ENCODE measurements around the gene ACAP1.

Gene ACAP1

GRCh38 chr17:7312432-7313087 is 23.8 kb upstream of the ACAP1 start:
- DNase-seq (ENCODE audit: low read depth), result no peak

DNA sequence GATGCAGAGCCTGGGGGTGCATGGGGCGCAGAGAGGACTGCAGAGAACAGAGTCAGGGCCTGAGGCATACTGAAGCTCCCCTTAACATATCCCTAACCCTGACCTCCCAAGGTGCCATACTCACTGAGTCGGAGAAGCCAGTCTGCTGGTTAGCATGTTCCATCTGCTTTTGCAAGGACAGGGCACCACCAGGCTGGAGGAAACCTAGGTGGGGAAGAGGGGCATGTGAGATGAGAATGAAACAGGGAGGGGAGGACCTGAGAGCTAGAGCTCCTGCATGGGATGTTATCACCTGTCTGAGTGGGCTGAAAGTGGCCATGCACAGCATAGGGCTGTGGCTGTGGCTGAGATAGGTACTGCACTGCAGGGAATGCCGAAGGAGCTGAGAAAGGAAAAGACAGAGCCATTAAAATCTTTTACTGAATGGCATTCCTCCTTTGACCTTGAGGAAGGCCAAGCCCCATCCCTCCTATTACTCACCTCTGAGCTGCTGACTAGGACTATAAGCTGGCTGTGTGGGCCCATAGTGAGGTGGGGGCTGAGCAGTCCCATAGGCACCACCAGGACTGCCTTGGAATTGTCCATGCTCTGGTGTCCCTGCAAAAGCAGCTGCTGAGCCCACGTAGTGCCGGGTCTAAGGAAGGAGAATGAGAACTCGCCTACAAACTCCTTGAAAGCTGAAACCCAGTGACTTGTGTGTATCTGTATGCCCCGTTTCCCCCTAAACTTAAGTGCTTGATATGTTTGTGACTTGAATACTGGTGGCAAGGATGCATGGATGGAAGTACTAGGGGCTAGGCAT is 23.0 kb upstream of the ACAP1 start:
- no peak for DNase-seq (ENCODE audit: low read depth)

GRCh38 chr17:7313890-7314718 is 22.2 kb upstream of the ACAP1 start:
- no peak for DNase-seq (ENCODE audit: low read depth)

GRCh38 chr17:7314719-7315569 is 21.4 kb upstream of the ACAP1 start, which contains the start of gene GPS2:
Gene GPS2, minus strand, starts transcription at chr17:7315360. Its CDS starts 308 bp downstream, at chr17:7315052.
- DNase-seq (ENCODE audit: low read depth), result peak; percentile 61

GRCh38 chr17:7315570-7316235 is 20.6 kb upstream of the ACAP1 start:
- no peak for DNase-seq (ENCODE audit: low read depth)

GRCh38 chr17:7317161-7317803 is 19.0 kb upstream of the ACAP1 start:
- no peak for DNase-seq (ENCODE audit: low read depth)

DNA sequence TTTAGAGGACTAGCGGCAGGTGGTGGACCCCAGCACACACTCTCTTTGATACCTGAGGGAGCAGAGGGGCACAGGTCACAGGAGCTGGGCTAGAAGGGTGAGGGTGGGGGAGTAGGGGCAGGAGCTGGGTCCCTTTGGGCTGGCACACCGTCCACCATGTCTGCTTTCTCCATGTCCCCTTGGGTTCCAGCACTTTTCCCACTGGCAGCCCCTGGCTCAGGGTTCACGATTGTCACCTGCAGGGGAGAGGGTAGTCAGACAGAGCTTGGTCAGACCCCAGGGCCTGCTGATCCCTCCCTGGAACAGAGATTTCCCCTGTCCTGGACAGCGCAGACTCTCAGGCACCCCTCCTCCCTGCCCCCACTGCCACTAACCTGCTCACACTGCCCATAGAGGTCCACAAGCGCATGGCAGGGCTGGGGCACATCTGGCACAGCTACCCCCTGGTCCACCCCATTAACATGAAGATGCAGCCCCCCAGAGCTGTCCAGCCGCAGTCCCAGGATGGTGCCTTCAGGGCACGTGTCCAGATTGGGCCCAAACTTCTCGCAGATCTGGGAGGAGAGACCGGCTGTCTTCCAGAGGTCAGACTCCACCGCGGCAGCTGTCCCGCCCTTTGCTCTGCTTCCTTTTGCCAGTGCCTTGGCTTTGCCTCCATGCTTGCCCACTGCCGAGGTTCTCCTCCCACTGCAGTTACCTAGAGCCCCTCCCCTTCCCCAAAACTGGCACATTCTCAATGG is 18.0 kb upstream of the ACAP1 start:
- DNase-seq (ENCODE audit: low read depth), result no peak

DNA sequence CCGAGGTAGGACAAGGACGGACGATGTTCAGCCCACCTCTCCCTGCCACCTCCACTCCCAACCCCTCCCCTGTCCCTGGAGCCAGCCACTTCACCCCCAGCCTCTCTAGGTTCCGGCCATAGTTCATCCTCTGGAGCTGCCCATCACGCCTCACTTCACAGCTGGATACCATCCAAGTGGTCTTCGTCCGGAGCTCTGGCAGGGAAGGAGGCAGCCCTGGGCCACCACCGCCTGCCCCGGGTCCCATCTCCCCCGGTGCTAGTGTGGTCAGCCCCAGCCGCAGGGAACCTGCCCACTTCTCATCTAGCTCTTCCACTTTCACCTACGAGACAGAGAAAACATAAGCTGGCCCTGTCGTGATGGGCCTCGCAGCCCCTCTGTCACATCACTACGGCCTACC is 14.9 kb upstream of the ACAP1 start:
- DNase-seq (ENCODE audit: low read depth), result no peak

- no peak for DNase-seq (ENCODE audit: low read depth)
Measured at GRCh38 chr17:7322520-7323194, 13.7 kb upstream of the ACAP1 start.

- peak; percentile 6 for DNase-seq (ENCODE audit: low read depth)
Measured at GRCh38 chr17:7323731-7324437, 12.4 kb upstream of the ACAP1 start.

DNA sequence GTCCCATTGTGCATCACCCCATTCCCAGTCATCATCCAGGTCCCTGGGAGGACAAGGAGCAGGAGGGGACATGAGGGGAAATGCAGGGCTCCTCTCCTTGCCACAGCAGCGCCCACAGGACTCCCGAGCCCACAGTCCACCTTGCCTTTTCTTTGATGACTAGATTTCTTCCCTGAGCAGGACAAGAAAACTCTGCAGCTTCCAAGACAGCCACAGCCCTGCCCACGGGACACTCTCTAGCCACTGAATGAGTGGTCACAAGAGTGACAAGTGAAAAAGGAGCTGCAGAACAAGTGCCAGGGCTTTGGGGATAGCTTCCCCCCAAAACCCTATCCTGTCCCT is 11.9 kb upstream of the ACAP1 start:
- DNase-seq (ENCODE audit: low read depth), result no peak

DNA sequence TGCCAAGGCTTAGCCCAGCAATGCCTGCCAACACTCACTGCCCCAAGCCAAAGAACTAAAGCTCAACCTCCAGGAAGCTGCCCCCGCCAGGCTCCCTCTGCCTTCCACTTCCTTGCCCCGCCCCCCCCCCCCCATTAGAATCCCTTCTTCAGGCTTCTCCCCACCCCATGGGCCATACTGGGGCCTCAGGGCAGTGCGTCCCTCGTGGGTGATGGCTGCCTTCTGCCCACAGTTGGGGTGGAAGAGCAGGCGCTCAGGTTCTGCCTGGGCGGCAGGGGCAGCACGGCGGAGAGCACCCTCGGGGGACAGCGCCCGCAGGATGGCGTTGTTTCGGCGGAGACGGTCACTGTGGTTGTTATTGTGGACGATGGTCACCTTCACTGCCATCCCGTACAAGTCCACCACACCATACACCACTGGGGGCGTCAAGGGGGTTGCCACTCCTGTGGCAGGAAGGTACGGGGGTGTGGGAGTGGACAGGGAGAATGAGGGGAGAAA is 11.2 kb upstream of the ACAP1 start:
- DNase-seq (ENCODE audit: low read depth), result no peak

GRCh38 chr17:7326186-7326585 is 10.1 kb upstream of the ACAP1 start:
- no peak for DNase-seq (ENCODE audit: low read depth)

DNA sequence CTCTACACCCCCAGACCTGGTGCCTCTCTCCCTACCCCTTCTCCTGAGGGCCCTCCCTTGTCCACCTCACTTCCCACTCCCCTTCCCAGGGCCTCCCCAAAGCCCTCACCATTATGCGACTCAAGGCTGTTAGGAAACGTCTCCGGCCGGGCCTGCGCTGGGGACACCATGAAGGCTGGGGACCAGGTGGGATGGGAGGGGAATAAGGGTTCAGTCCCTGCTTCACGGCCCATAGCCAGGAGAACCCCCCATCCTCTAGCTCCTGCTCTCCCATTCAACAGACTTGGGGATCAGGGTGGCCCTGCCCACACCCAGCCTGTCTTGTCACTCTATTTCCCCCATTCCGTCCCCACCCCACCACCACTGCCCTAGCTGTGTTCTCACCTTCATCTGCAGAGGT is 9.3 kb upstream of the ACAP1 start:
- no peak for DNase-seq (ENCODE audit: low read depth)

- DNase-seq (ENCODE audit: low read depth), result no peak
Measured at GRCh38 chr17:7327501-7327900, 8.8 kb upstream of the ACAP1 start.

DNA sequence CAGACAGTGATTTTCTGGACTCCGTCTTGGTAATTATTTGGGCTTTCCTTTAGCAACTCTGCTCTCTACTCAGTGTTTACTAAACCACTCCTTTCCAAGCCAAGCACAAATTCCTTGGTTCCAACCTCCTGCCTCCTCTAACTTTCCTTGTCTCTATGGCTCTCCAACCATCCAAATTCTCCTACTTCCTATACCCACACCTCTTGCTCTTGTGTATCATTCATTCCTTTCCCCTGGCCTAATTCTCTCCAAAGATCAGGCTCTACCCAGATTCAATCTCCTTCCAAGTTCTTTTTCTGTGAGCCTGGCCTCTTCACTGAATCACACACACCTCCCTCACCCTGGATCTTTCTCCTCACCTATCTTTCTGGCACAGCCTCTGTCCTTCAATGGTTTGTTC is 8.3 kb upstream of the ACAP1 start:
- DNase-seq (ENCODE audit: low read depth), result no peak

DNA sequence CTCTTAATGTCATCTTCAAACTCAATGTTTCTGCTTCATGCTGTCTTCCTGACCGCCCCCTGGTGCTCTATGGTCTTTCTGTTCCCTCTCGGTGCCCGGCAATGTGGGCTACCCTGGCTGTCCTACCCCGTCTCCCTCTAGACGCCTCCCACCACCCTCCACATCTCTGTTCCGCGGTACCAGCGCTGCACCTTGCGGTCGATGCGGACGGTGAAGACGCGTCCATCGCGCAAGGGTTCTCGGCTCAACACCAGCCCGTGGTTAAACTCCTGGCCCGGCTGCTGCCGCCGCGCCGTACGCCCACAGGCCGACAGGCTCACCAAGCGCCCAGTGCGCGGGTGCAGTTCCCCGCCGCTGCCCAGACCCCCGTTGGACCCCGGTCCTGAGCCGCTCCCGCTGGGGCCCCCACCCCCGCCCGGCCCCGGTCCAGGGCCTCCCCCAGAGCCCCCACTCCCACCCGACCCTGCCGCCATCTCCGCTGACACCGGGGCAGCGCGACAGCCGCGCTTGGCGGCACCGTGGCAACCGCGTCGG is 7.4 kb upstream of the ACAP1 start, which contains the start of gene NEURL4:
NEURL4 (minus strand) TSS at position 496 of the 534 bp plus-strand sequence; CDS start at position 473, 23 bp downstream.
- no peak for DNase-seq (ENCODE audit: low read depth)

- DNase-seq (ENCODE audit: low read depth), result peak; percentile 98
Measured at GRCh38 chr17:7329374-7329996, 6.8 kb upstream of the ACAP1 start.

All from stromal cell of bone marrow (primary cell).